HT-29 (cell line): Measurements from ENCODE around the gene SDCBP2. TPM values are rescaled to one million over a fixed set of nuclear protein-coding genes. Genes with fewer than 3 reads are reported as not detected.

Experiments
- DNase-seq: peaks from one replicate; pipeline ENCODE4 v3.0.0-alpha.2; 2015; ENCODE audit warnings: low spot score
- total RNA-seq: library from RNA; depleted of rRNA; stranded (reverse); fragments of >200 nt; shearing (Covaris generic); gene quantifications from 2 replicates; pipeline ENCODE4 v1.2.3, GENCODE V29; 2014; rRNA removed

SDCBP2 gene, protein sequence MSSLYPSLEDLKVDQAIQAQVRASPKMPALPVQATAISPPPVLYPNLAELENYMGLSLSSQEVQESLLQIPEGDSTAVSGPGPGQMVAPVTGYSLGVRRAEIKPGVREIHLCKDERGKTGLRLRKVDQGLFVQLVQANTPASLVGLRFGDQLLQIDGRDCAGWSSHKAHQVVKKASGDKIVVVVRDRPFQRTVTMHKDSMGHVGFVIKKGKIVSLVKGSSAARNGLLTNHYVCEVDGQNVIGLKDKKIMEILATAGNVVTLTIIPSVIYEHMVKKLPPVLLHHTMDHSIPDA
- total RNA-seq: 19.1 and 22.4 TPM in 2 replicates

GRCh38 chr20:1328680-1329330 lies at the start of gene SDCBP2:
Gene SDCBP2 (minus strand): TSS chr20:1329139. CDS start chr20:1320416, 8,723 bp downstream.
- DNase-seq: peak; percentile 90

- no peak for DNase-seq
These were observed 49.8 kb upstream of the SDCBP2 start for GRCh38 chr20:1378735-1379125.

GRCh38 chr20:1377984-1378734 lies 49.2 kb upstream of the SDCBP2 start:
- no peak for DNase-seq

- no peak for DNase-seq
These were observed 48.5 kb upstream of the SDCBP2 start for GRCh38 chr20:1377341-1377871.

GRCh38 chr20:1376408-1377270 lies 47.7 kb upstream of the SDCBP2 start:
- DNase-seq: no peak

DNA sequence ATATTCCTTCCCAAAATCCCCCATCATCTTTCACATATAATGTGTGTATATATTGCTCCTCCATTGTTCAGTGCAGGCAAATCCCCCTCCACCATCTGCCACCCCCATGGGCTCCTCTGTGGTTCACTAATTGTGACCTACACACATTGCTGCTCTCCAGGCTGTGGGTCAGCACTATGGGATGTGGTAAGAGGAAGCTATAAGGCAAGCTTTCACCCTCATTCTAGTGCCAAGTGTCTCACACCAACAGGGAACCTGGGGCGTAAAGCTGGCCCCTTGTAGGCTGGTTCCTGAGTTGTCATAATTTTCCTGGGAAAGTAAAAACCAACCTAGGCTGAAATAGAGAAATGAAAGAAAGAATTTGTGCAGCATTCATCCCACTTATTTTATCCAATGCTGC lies 47.1 kb upstream of the SDCBP2 start:
- no peak for DNase-seq

DNA sequence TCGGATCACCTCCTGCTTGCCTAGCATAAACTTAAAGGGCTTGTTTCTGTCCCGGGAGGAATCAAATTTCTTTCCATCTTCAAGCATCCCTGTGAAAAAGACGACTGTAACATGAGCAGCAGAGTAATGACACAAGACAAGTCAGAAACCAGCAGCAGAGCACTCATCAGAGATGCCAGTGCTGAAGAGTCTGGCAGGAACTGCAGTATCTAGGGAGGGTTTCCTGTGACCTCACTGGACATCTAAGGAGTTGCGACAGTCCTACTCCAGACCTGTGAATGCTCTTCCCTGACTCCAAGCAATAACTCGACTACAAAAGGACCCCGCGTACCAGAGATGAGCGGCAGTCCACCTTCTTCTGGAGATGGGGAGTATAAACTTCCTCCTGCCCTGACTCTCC lies 46.6 kb upstream of the SDCBP2 start:
- no peak for DNase-seq

DNA sequence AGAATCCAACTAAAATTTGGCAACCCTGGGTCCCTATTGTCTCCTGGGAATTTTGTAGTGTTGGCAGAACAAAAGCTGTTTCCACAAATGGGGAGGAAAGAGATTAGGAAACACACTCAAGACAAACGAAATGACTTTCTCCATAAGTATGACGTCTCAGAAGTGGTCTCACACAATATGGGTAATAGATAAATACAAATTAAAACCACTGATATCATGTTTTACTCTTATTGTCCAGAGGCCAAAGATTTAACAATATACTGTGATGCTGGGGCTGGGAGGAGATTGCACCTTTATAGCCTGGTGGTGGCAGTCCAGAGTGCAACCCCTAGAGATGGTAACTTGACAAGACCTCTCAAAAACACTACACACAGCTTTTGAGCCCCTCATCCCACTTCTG lies 45.3 kb upstream of the SDCBP2 start:
- no peak for DNase-seq

DNA sequence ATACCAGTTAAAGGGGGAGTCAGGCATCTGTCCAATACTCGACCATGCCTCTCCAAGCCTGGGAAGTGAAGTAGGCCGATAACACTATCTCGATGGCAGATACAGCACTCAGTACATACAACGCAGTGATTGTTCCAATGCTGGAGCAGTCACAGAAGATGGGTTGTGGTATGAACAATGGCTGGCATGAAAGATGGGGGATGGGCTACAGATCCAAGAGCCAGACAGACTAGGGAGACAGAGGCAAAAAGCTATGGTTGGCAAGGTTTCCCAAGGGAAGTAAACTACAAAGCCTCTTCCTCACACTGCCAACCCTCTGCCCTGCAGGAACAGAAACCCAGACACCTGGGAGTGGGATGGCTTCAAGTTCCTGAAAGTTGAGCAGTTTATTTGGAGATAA lies 44.7 kb upstream of the SDCBP2 start:
- DNase-seq: no peak

DNA sequence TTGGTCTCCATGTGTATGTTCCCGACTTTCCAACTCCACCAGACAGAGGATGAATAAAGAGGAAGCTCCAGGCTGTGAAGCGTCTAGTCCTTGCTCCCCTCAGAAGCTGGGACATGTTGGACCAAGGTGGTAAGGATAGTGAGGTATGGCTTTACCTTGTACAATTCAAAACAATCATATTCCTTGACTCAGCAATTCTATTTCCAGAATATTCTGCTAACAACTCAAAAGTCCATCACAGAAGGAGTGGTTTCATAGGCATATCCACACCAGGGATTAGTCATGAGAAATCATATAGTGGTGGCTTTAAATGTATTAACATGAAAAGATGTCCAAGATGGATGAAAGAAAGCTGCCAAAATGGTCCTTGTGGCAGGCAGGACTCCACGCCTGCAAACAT lies 44.1 kb upstream of the SDCBP2 start:
- DNase-seq: no peak

- no peak for DNase-seq
These were observed 43.0 kb upstream of the SDCBP2 start for GRCh38 chr20:1371830-1372539.

GRCh38 chr20:1371202-1371782 lies 42.4 kb upstream of the SDCBP2 start:
- no peak for DNase-seq

- DNase-seq: no peak
These were observed 41.7 kb upstream of the SDCBP2 start for GRCh38 chr20:1370548-1371110.

DNA sequence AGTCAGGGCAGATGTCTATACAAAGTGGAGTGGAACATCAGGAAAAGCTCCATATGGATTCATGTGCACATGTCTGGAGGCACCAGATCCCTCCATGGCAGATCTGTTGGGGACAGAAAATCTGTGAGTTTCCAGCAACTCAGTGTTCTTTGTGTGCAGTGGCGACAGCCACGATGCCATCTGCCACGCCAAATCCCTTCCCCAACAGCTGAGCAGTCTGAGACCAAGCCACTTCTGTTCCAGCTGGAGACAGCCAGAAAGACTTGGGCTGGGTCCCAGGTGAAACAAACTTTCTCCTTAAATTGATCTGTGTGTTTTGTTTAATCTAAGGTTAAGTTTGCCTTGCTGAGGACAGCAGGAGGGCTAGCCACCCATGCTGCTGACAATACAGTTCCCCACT lies 41.0 kb upstream of the SDCBP2 start:
- no peak for DNase-seq

- DNase-seq: no peak
These were observed 39.7 kb upstream of the SDCBP2 start for GRCh38 chr20:1368448-1369199.

DNA sequence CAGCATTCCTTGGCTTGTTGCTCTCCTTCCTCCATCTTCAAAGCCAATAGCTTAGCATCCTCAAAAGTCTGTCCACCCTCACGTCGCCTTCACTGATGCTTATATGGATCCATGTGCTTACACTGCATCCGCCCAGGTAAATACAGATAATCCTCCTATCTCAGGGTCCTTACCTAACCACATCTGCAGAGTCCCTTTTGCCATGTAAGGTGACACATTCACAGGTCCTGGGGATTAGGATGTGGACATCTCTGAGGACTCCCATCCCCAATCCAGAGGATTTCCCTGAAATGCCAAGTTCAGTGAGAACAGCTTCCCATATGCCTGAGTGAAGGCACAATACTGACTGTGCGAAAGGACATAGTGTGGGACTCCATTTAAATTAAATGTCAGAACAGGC lies 38.5 kb upstream of the SDCBP2 start:
- DNase-seq: no peak

- no peak for DNase-seq
These were observed 35.2 kb upstream of the SDCBP2 start for GRCh38 chr20:1364106-1364505.

- no peak for DNase-seq
These were observed 34.6 kb upstream of the SDCBP2 start for GRCh38 chr20:1363522-1363921.

DNA sequence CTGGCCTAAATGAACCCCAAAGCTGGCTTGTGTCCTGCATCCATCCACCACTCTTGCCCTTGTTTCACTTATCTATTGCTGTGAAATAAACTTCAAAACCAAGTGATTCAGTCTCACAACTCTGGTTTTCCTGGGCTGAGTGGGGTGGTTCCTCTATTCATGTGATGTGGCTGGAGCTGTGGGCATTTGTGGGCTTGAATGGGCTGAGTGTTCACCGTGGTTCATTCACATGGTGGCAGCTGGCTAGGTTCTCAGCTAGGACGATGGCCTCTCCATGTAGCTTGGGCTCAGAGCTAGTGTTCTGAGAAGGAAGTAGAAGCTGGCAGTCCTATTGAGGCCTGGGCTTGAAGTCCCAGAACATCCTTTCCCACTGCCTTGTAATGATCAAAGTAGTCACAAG lies 33.5 kb upstream of the SDCBP2 start:
- DNase-seq: no peak
